ENCODE measurements around the gene KRT79.

The KRT79 gene

DNA sequence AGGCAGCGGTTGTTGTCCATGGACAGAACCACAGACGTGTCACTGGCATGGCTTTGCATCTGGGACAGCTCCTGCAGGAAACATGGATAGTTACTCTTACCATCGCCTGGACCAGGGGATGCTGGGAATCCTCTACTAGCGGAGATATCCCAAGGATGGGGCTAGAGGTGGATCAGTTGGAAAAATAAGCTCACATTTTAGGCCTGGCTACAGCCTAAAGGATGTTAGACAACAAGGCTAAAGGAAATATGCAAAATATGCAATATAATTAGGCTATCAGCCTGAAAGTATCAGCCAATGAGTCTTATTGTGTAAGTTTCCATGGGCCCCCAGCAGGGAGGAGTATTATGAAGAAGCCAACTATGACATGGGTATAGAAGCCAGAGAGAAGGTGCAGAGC is 61.9 kb downstream of the KRT79 start:
- no peak for DNase-seq (ENCODE audit: low read depth in 2 of 2, low spot score in 1 of 2)

GRCh38 chr12:52771505-52771904 is 62.6 kb downstream of the KRT79 start:
- DNase-seq (ENCODE audit: low read depth in 2 of 2, low spot score in 1 of 2): no peak

Measured in stimulated activated CD8-positive, alpha-beta memory T cell treated with anti-CD3 and anti-CD28 coated beads, Interleukin-4, amount 100 ng/mL, for 1 hour (primary cell).